Nephron progenitor cell (in vitro differentiated cells): ENCODE measurements around the gene AGAP1.
A peak's percentile ranks its signal among the peaks of the same experiment; 100 is the strongest.

ENCODE experiments used
- DNase-seq: peaks from one replicate; pipeline ENCODE4 v3.0.0; 2021
- H3K27ac Mint-ChIP-seq: 2 replicates; pipeline ENCODE4 v1.8.0; 2021; ENCODE audit warnings: mild to moderate bottlenecking, moderate library complexity, mixed read lengths
- H3K27me3 Mint-ChIP-seq: 2 replicates; pipeline ENCODE4 v1.8.0; 2021; ENCODE audit warnings: mild to moderate bottlenecking, low read depth, mixed read lengths; ENCODE audit not compliant: poor library complexity
- H3K36me3 Mint-ChIP-seq: 2 replicates; pipeline ENCODE4 v1.8.0; 2021; ENCODE audit warnings: low read depth, mixed read lengths
- H3K4me1 Mint-ChIP-seq: 2 replicates; pipeline ENCODE4 v1.8.0; 2021; ENCODE audit warnings: mixed read lengths
- H3K4me3 Mint-ChIP-seq: 2 replicates; pipeline ENCODE4 v1.8.0; 2021; ENCODE audit warnings: mild to moderate bottlenecking, moderate library complexity, mixed read lengths
- H3K9me3 Mint-ChIP-seq: 2 replicates; pipeline ENCODE4 v1.8.0; 2021; ENCODE audit warnings: mild to moderate bottlenecking, moderate library complexity, mixed read lengths
- TF ChIP-seq, protein P1 (sequence below): fragments of 200-600 bp; sonication (generic); IDR thresholded peaks from 2 replicates; pipeline ENCODE4 v1.5.0; 2021; ENCODE audit warnings: antibody characterized with exemption

AGAP1 gene

GRCh38 chr2:236119476-236119875 lies 625.6 kb downstream of the AGAP1 start:
- Mint-ChIP-seq H3K27ac (peak overlapping the region; percentile 70), H3K36me3 (peaks cover 28% of the 10 kb centered on the region), H3K4me3 (peak overlapping the region; percentile 67), H3K4me1 (peaks cover 74% of the 10 kb centered on the region), H3K27me3 (peaks cover 4% of the 10 kb centered on the region), H3K9me3 (no peaks in the 10 kb centered on the region)
- TF ChIP-seq, protein P1, sequence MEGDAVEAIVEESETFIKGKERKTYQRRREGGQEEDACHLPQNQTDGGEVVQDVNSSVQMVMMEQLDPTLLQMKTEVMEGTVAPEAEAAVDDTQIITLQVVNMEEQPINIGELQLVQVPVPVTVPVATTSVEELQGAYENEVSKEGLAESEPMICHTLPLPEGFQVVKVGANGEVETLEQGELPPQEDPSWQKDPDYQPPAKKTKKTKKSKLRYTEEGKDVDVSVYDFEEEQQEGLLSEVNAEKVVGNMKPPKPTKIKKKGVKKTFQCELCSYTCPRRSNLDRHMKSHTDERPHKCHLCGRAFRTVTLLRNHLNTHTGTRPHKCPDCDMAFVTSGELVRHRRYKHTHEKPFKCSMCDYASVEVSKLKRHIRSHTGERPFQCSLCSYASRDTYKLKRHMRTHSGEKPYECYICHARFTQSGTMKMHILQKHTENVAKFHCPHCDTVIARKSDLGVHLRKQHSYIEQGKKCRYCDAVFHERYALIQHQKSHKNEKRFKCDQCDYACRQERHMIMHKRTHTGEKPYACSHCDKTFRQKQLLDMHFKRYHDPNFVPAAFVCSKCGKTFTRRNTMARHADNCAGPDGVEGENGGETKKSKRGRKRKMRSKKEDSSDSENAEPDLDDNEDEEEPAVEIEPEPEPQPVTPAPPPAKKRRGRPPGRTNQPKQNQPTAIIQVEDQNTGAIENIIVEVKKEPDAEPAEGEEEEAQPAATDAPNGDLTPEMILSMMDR: no peak
- no peak for DNase-seq

GRCh38 chr2:236120141-236120601 lies 626.3 kb downstream of the AGAP1 start:
- Mint-ChIP-seq H3K4me3 (no peak overlapping the region), H3K36me3 (peaks cover 35% of the 10 kb centered on the region), H3K27ac (no peak overlapping the region), H3K9me3 (no peaks in the 10 kb centered on the region), H3K27me3 (peaks cover 4% of the 10 kb centered on the region), H3K4me1 (peaks cover 67% of the 10 kb centered on the region)
- no peak for DNase-seq
- TF ChIP-seq, protein P1: no peak

DNA sequence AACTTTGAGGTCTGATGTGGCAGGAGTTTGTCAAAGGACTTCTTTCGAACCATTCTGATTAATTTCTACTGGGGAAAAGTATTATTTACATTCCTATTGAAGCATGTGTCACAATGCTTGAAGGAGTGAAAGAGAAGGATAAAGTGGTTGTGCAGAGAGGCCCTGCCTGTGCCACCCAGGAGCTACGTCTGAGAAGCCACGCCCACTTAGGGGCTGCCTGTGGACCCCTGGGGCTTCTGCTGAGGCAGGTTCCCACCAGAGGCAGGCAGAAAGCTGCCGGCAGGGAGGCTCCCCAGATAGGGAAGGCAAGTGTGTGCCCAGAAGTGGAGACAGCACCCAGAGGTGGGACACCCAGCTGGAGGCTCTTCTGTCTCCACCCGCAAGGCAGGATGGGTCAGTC lies 627.0 kb downstream of the AGAP1 start:
- no peaks in the 10 kb centered on the region for H3K9me3 Mint-ChIP-seq
- H3K27me3 Mint-ChIP-seq: peaks cover 4% of the 10 kb centered on the region
- peaks cover 40% of the 10 kb centered on the region for H3K36me3 Mint-ChIP-seq
- no peak for DNase-seq
- no peak overlapping the region for H3K27ac Mint-ChIP-seq
- peaks cover 60% of the 10 kb centered on the region for H3K4me1 Mint-ChIP-seq
- TF ChIP-seq, protein P1: no peak
- no peak overlapping the region for H3K4me3 Mint-ChIP-seq

- no peaks in the 10 kb centered on the region for H3K9me3 Mint-ChIP-seq
- H3K4me1 Mint-ChIP-seq: peaks cover 62% of the 10 kb centered on the region
- DNase-seq: no peak
- H3K36me3 Mint-ChIP-seq: peaks cover 40% of the 10 kb centered on the region
- peaks cover 4% of the 10 kb centered on the region for H3K27me3 Mint-ChIP-seq
- TF ChIP-seq, protein P1: no peak
- H3K4me3 Mint-ChIP-seq: peak overlapping the region; percentile 52
- no peak overlapping the region for H3K27ac Mint-ChIP-seq
These were observed 627.7 kb downstream of the AGAP1 start for GRCh38 chr2:236121546-236121945.

DNA sequence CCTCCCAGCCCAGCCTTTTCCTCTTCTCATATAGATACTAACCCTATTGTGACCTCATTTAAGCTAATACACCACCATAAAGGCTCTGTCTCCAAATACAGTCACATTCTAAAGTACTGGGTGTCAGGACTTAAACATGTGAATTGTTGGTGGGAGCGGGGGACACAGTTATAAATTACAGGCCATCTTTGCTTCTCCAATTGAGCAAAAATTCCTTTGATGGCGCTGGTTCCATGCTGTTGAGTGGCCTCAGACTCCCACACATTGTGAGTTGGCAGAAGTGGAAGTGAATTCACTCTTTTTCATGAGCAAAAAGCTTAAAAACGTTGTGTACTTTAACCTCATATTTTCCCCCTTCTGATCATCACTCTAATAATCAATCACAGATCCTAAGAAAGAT lies 628.4 kb downstream of the AGAP1 start:
- H3K27ac Mint-ChIP-seq: no peak overlapping the region
- TF ChIP-seq, protein P1: no peak
- peaks cover 40% of the 10 kb centered on the region for H3K36me3 Mint-ChIP-seq
- DNase-seq: no peak
- no peaks in the 10 kb centered on the region for H3K9me3 Mint-ChIP-seq
- peaks cover 62% of the 10 kb centered on the region for H3K4me1 Mint-ChIP-seq
- H3K27me3 Mint-ChIP-seq: peaks cover 4% of the 10 kb centered on the region
- peak overlapping the region; percentile 52 for H3K4me3 Mint-ChIP-seq

GRCh38 chr2:236123716-236124115 lies 629.9 kb downstream of the AGAP1 start:
- TF ChIP-seq, protein P1: no peak
- H3K27ac Mint-ChIP-seq: no peak overlapping the region
- H3K36me3 Mint-ChIP-seq: peaks cover 40% of the 10 kb centered on the region
- no peak overlapping the region for H3K4me3 Mint-ChIP-seq
- no peak for DNase-seq
- H3K9me3 Mint-ChIP-seq: no peaks in the 10 kb centered on the region
- H3K27me3 Mint-ChIP-seq: peaks cover 4% of the 10 kb centered on the region
- peaks cover 62% of the 10 kb centered on the region for H3K4me1 Mint-ChIP-seq
